H7 (cell line): Measurements from ENCODE around the gene SPTB. TPM values are rescaled to one million over a fixed set of nuclear protein-coding genes. Genes with fewer than 3 reads are reported as not detected.

Experiments used
- DNase-seq: peaks from one replicate; pipeline ENCODE4 v3.0.0; 2012
- H3K27me3 ChIP-seq: 2 replicates; pipeline ENCODE4 v1.6.0; 2011; ENCODE audit warnings: mild to moderate bottlenecking, low read length; ENCODE audit not compliant: control insufficient read depth, insufficient read depth
- H3K36me3 ChIP-seq: replicated peaks from 2 replicates; pipeline ENCODE4 v1.5.1; 2011; ENCODE audit warnings: low read length; ENCODE audit not compliant: control insufficient read depth, insufficient read depth
- H3K4me3 ChIP-seq: 2 replicates; pipeline ENCODE4 v1.5.1; 2011; ENCODE audit warnings: low read depth, mild to moderate bottlenecking, control low read depth, low read length, moderate library complexity; ENCODE audit not compliant: insufficient read depth
- total RNA-seq: library from RNA; depleted of rRNA; stranded (reverse); fragments of >200 nt; shearing (Covaris generic); gene quantifications from 2 replicates; pipeline ENCODE4 v1.2.3, GENCODE V29; 2014

Gene SPTB
- total RNA-seq, 1 experiment from 2014 or later: 0.17 TPM

- no peak overlapping the region for H3K4me3 ChIP-seq
- H3K36me3 ChIP-seq: no peaks in the 10 kb centered on the region; the same call in 1 of the 2 replicates
- DNase-seq: no peak
- no peaks in the 10 kb centered on the region for H3K27me3 ChIP-seq
These were observed 157.8 kb downstream of the SPTB start for GRCh38 chr14:64721899-64722298.

- no peak for DNase-seq
- no peaks in the 10 kb centered on the region; the same call in 1 of the 2 replicates for H3K36me3 ChIP-seq
- no peak overlapping the region for H3K4me3 ChIP-seq
- no peaks in the 10 kb centered on the region for H3K27me3 ChIP-seq
These were observed 158.3 kb downstream of the SPTB start for GRCh38 chr14:64721391-64721791.

GRCh38 chr14:64720131-64720576 lies 159.6 kb downstream of the SPTB start:
- Histone ChIP-seq H3K27me3 (no peaks in the 10 kb centered on the region), H3K4me3 (no peak overlapping the region), H3K36me3 (no peaks in the 10 kb centered on the region; the same call in 1 of the 2 replicates)
- no peak for DNase-seq

GRCh38 chr14:64719601-64720000 lies 160.1 kb downstream of the SPTB start:
- Histone ChIP-seq H3K4me3 (no peak overlapping the region), H3K36me3 (no peaks in the 10 kb centered on the region; the same call in 1 of the 2 replicates), H3K27me3 (no peaks in the 10 kb centered on the region)
- no peak for DNase-seq

- peak; percentile 37 for DNase-seq
- Histone ChIP-seq H3K36me3 (no peaks in the 10 kb centered on the region; the same call in 1 of the 2 replicates), H3K27me3 (peaks cover 2% of the 10 kb centered on the region; the same call in 1 of the 2 replicates), H3K4me3 (no peak overlapping the region)
These were observed 160.9 kb downstream of the SPTB start for GRCh38 chr14:64718762-64719161.

GRCh38 chr14:64717870-64718269 lies 161.8 kb downstream of the SPTB start:
- Histone ChIP-seq H3K36me3 (no peaks in the 10 kb centered on the region; the same call in 1 of the 2 replicates), H3K4me3 (no peak overlapping the region), H3K27me3 (peaks cover 2% of the 10 kb centered on the region; the same call in 1 of the 2 replicates)
- no peak for DNase-seq

- DNase-seq: peak; percentile 78
These were observed 163.9 kb downstream of the SPTB start for GRCh38 chr14:64715628-64716412.

GRCh38 chr14:64715146-64715627 lies 164.5 kb downstream of the SPTB start:
- H3K27me3 ChIP-seq: peaks cover 2% of the 10 kb centered on the region; the same call in 1 of the 2 replicates
- DNase-seq: peak; percentile 41
- no peak overlapping the region for H3K4me3 ChIP-seq
- H3K36me3 ChIP-seq: no peaks in the 10 kb centered on the region; the same call in none of the 2 replicates

More at GRCh38 chr14:64715628-64716412, 163.9 kb downstream of the SPTB start:
- Histone ChIP-seq H3K36me3 (no peaks in the 10 kb centered on the region; the same call in none of the 2 replicates), H3K27me3 (peaks cover 2% of the 10 kb centered on the region; the same call in 1 of the 2 replicates), H3K4me3 (peak overlapping the region; percentile 4)

- Histone ChIP-seq H3K36me3 (peaks cover 4% of the 10 kb centered on the region), H3K4me3 (no peak overlapping the region), H3K27me3 (peaks cover 2% of the 10 kb centered on the region; the same call in 1 of the 2 replicates)
- DNase-seq: no peak
These were observed 165.2 kb downstream of the SPTB start for GRCh38 chr14:64714432-64715025.

GRCh38 chr14:64713677-64714076 lies 166.0 kb downstream of the SPTB start:
- Histone ChIP-seq H3K4me3 (no peak overlapping the region), H3K36me3 (peaks cover 4% of the 10 kb centered on the region), H3K27me3 (peaks cover 2% of the 10 kb centered on the region; the same call in 1 of the 2 replicates)
- no peak for DNase-seq

- Histone ChIP-seq H3K36me3 (peaks cover 4% of the 10 kb centered on the region), H3K4me3 (no peak overlapping the region), H3K27me3 (peaks cover 2% of the 10 kb centered on the region; the same call in 1 of the 2 replicates)
- DNase-seq: no peak
These were observed 168.7 kb downstream of the SPTB start for GRCh38 chr14:64711039-64711438.

- Histone ChIP-seq H3K27me3 (peaks cover 2% of the 10 kb centered on the region; the same call in 1 of the 2 replicates), H3K4me3 (no peak overlapping the region), H3K36me3 (peaks cover 4% of the 10 kb centered on the region)
- no peak for DNase-seq
These were observed 170.6 kb downstream of the SPTB start for GRCh38 chr14:64709126-64709525.

- DNase-seq: peak; percentile 92
- Histone ChIP-seq H3K27me3 (peaks cover 2% of the 10 kb centered on the region; the same call in 1 of the 2 replicates), H3K4me3 (peak overlapping the region; percentile 30), H3K36me3 (peaks cover 4% of the 10 kb centered on the region)
These were observed 171.3 kb downstream of the SPTB start for GRCh38 chr14:64708148-64709004.

GRCh38 chr14:64707661-64708060 lies 172.0 kb downstream of the SPTB start:
- Histone ChIP-seq H3K36me3 (peaks cover 4% of the 10 kb centered on the region), H3K4me3 (no peak overlapping the region), H3K27me3 (peaks cover 2% of the 10 kb centered on the region; the same call in 1 of the 2 replicates)
- DNase-seq: peak; percentile 20
